HCT116 (cell line): ENCODE data around the gene TRIM29. TPM values are rescaled to one million over a fixed set of nuclear protein-coding genes. Genes with fewer than 3 reads are reported as not detected.

Source experiments
- ATAC-seq: fragments of 200-7000 bp; cut with Tn5 transposase; 2 replicates; pipeline ENCODE4 v1.9.1; 2020; ENCODE audit warnings: mild to moderate bottlenecking, moderate library complexity
- BruUV-seq: library from RNA; stranded (reverse); fragments of 400-500 nt; replicated peaks from 2 replicates; lab custom pipeline; 2021; lab: Mats Ljungman, UMichigan
- CTCF ChIA-PET: fragments of 300-600 bp; sonication (Branson Sonifier 250); formaldehyde crosslinking; loops from one replicate; lab custom pipeline; 2021; ENCODE audit warnings: antibody characterized with exemption; lab: Charles Lee
- POLR2A ChIA-PET: fragments of 300-600, 350-600 bp; sonication (Branson Sonifier 250); formaldehyde crosslinking; loops from one replicate; lab custom pipeline; 2021; ENCODE audit warnings: antibody characterized with exemption; lab: Charles Lee
- RAD21 ChIA-PET, 2 experiments: fragments of 300-600 bp; sonication (Branson Sonifier 250); formaldehyde crosslinking; loops; one replicate each; lab custom pipeline; 2023; ENCODE audit warnings: low total read pairs in 2 of 2; ENCODE audit not compliant: uncharacterized antibody in 2 of 2, unreplicated experiment in 2 of 2, low non-redundant PET in 1 of 2; lab: Charles Lee
- DNase-seq: peaks from one replicate; pipeline ENCODE4 v3.0.0-alpha.2; 2010; ENCODE audit warnings: low read depth, low spot score
- H2AFZ ChIP-seq: fragments of 200-600 bp; shearing (Covaris generic), sonication (generic); 2 replicates; pipeline ENCODE4 v1.6.1; 2017; ENCODE audit warnings: low read depth, mixed run types, mixed read lengths, antibody characterized with exemption, low read length; ENCODE audit not compliant: poor library complexity, severe bottlenecking
- H3K27ac ChIP-seq: 2 replicates; pipeline ENCODE4 v1.5.1; 2012; ENCODE audit warnings: low read depth, low read length
- H3K27me3 ChIP-seq: fragments of 200-600 bp; sonication (generic); 2 replicates; pipeline ENCODE4 v1.6.1; 2016; ENCODE audit warnings: mixed run types, low read length, mixed read lengths; ENCODE audit not compliant: insufficient read depth
- H3K36me3 ChIP-seq, 2 experiments: fragments of 200-500 bp in 1 of 2; fragments of 200-600 bp in 1 of 2; sonication (Bioruptor generic) in 1 of 2; sonication (generic) in 1 of 2; 2 replicates each; pipeline versions ENCODE4 v1.5.1 to v1.6.1; 2014 to 2016; ENCODE audit warnings: low read length in 2 of 2, inconsistent platforms in 1 of 2, mixed read lengths in 1 of 2, mixed run types in 1 of 2; ENCODE audit not compliant: insufficient read depth in 2 of 2, control insufficient read depth in 1 of 2
- H3K4me1 ChIP-seq, 2 experiments: fragments of 200-600 bp in 1 of 2; sonication (generic) in 1 of 2; 2 replicates each; pipeline versions ENCODE4 v1.5.1 to v1.6.1; 2012 to 2017; ENCODE audit warnings: low read length in 2 of 2, inconsistent platforms in 1 of 2, mild to moderate bottlenecking in 1 of 2, mixed read lengths in 1 of 2, mixed run types in 1 of 2, moderate library complexity in 1 of 2; ENCODE audit not compliant: insufficient read depth in 2 of 2, control insufficient read depth in 1 of 2
- H3K4me2 ChIP-seq: fragments of 200-600 bp; sonication (generic); 2 replicates; pipeline ENCODE4 v1.6.1; 2017; ENCODE audit warnings: mixed run types, low read length, mixed read lengths
- H3K4me3 ChIP-seq, 2 experiments: fragments of 200-600 bp in 1 of 2; sonication (generic) in 1 of 2; replicated peaks in 1 of 2; 2 replicates each; pipeline ENCODE4 v1.5.1; 2011 to 2016; ENCODE audit warnings: low read length in 2 of 2, control low read depth in 1 of 2, low read depth in 1 of 2, mild to moderate bottlenecking in 1 of 2, mixed read lengths in 1 of 2, mixed run types in 1 of 2
- H3K79me2 ChIP-seq: fragments of 200-600 bp; sonication (generic); 2 replicates; pipeline ENCODE4 v1.6.1; 2017; ENCODE audit warnings: mild to moderate bottlenecking, mixed run types, low read length, moderate library complexity, mixed read lengths; ENCODE audit not compliant: insufficient read depth
- H3K9ac ChIP-seq: fragments of 200-600 bp; sonication (generic); 2 replicates; pipeline ENCODE4 v1.6.1; 2016; ENCODE audit warnings: low read length, mixed read lengths
- H3K9me2 ChIP-seq: fragments of 200-600 bp; sonication (generic), shearing (Covaris generic); 2 replicates; pipeline ENCODE4 v1.6.1; 2017; ENCODE audit warnings: mixed run types, mild to moderate bottlenecking, moderate library complexity; ENCODE audit not compliant: insufficient read depth
- H3K9me3 ChIP-seq, 2 experiments: fragments of 200-500 bp in 1 of 2; fragments of 200-600 bp in 1 of 2; sonication (Bioruptor generic) in 1 of 2; sonication (generic) in 1 of 2; 2 replicates each; pipeline ENCODE4 v1.6.1; 2014 to 2017; ENCODE audit warnings: low read length in 2 of 2, mixed read lengths in 2 of 2, inconsistent platforms in 1 of 2, low read depth in 1 of 2, mild to moderate bottlenecking in 1 of 2, mixed run types in 1 of 2, moderate library complexity in 1 of 2; ENCODE audit not compliant: control insufficient read depth in 1 of 2, insufficient read depth in 1 of 2
- H4K20me1 ChIP-seq: fragments of 200-600 bp; sonication (generic), shearing (Covaris generic); 2 replicates; pipeline ENCODE4 v1.6.1; 2017; ENCODE audit warnings: mixed run types, mild to moderate bottlenecking, moderate library complexity; ENCODE audit not compliant: insufficient read depth
- CTCF ChIP-seq, 3 experiments: fragments of 200-600 bp in 1 of 3; sonication (generic) in 1 of 3; IDR thresholded peaks in 2 of 3; conservative IDR thresholded peaks in 1 of 3; 2 replicates each; pipeline ENCODE4 v1.5.1; 2012 to 2017; ENCODE audit warnings: low read depth in 2 of 3, low read length in 2 of 3, antibody characterized with exemption in 1 of 3, borderline replicate concordance in 1 of 3, control low read depth in 1 of 3, mild to moderate bottlenecking in 1 of 3, mixed read lengths in 1 of 3, mixed run types in 1 of 3, moderate library complexity in 1 of 3; ENCODE audit not compliant: insufficient read depth in 1 of 3
- EGR1 ChIP-seq: IDR thresholded peaks from 2 replicates; pipeline ENCODE4 v1.6.1; 2012; ENCODE audit warnings: low read depth
- POLR2A ChIP-seq: IDR thresholded peaks from 2 replicates; pipeline ENCODE4 v1.7.0; 2011; ENCODE audit warnings: borderline replicate concordance; ENCODE audit not compliant: insufficient read depth, insufficient read length; ENCODE audit errors: extremely low read depth
- RAD21 ChIP-seq: IDR thresholded peaks from 2 replicates; pipeline ENCODE4 v1.6.1; 2012; ENCODE audit warnings: low read depth, mild to moderate bottlenecking
- TCF7L2 ChIP-seq: IDR thresholded peaks from 2 replicates; pipeline ENCODE4 v1.7.0; 2011; ENCODE audit warnings: borderline replicate concordance, inconsistent platforms; ENCODE audit not compliant: insufficient read depth, insufficient read length; ENCODE audit errors: extremely low read depth
- intact Hi-C: fragments of 100-400 bp; cut with micrococcal nuclease; formaldehyde crosslinking; loops from 2 replicates; pipeline ENCODE4 v1.10.0; 2022
- total RNA-seq: library from RNA; stranded (reverse); gene quantifications from one replicate; pipeline ENCODE4 v1.2.1, GENCODE V29; 2021; ENCODE audit not compliant: unreplicated experiment

TRIM29 gene
- total RNA-seq, 1 experiment from 2014 or later, result 0.54 TPM

GRCh38 chr11:120168960-120169681 is 31.2 kb upstream of the TRIM29 start:
- H3K4me3 ChIP-seq, result peak overlapping the region; percentile 29 to 49
- H3K79me2 ChIP-seq, result no peaks in the 10 kb centered on the region
- H4K20me1 ChIP-seq, result no peaks in the 10 kb centered on the region
- ATAC-seq (peak; percentile 91), DNase-seq (no peak)
- peak overlapping the region; percentile 81 for H3K4me2 ChIP-seq
- BruUV-seq, result no TSS peak
- peak overlapping the region; percentile 96 for H2AFZ ChIP-seq
- ChIA-PET RAD21 (no interaction called here), POLR2A (no interaction called here), CTCF (interaction anchor here (1.0 to 1.1 kb wide), 3 partner anchors 11 to 135 kb away, joined by 3 to 4 read pairs (median 4); no protein-coding TSS in a partner anchor)
- H3K4me1 ChIP-seq, result peaks cover 2 to 14% of the 10 kb centered on the region in 2 experiments; a peak in 1 of 4 replicates
- no peak overlapping the region; the same call in 1 of the 2 replicates for H3K27ac ChIP-seq
- 0 out of 2 replicates have a peak, but pooled peaks cover 5% of the 10 kb centered on the region for H3K27me3 ChIP-seq
- H3K9me2 ChIP-seq, result no peaks in the 10 kb centered on the region
- H3K9ac ChIP-seq, result peak overlapping the region; percentile 41
- TF ChIP-seq RAD21 (peak; percentile 57), TCF7L2 (peak; percentile 21), EGR1 (peak; percentile 56; the same call in 1 of the 2 replicates), POLR2A (no peak), CTCF (IDR thresholded peaks at IDR 0.05 in 2 of 3, conservative IDR thresholded peaks at IDR 0.05 in 1 of 3; ENCODE audit: borderline replicate concordance in 1 of 3, insufficient read depth in 1 of 3, low read depth in 2 of 3, low read length in 2 of 3) (peak; percentile 42 to 83 (median 80))
- H3K9me3 ChIP-seq, result no peaks in the 10 kb centered on the region
- intact Hi-C loops, result loop anchor here (2.0 kb wide), 1 partner anchor 502 kb away; no protein-coding TSS in a partner anchor
- H3K36me3 ChIP-seq, result no peaks in the 10 kb centered on the region
